Measurements from ENCODE around the gene ARHGAP10. TPM values are rescaled to one million over a fixed set of nuclear protein-coding genes. Genes with fewer than 3 reads are reported as not detected.

ARHGAP10 gene
- total RNA-seq, 2 experiments from 2014 or later: 0.11 TPM; not detected in 1

DNA sequence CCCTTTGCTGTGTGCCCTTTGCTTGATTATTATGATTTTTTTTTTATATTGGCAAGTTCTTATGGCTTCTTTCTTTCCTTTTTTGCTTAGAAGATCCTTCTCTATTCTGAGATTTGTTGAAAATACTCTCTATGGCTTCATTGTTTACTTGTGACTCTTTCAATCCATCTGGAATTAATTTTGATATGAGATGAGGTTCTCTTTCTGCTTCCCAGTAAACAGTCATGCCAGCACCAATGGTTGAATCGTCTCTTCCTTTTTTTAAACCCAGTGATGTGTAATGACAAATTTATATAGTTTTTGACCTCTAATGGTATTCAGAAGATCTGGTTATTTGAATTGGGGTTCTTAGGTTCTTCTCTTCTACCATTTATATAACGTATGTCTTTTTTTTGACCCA lies 121.8 kb downstream of the ARHGAP10 start:
- BruUV-seq (replicated peaks): no TSS peak
- no peak overlapping the region for H3K4me3 ChIP-seq (ENCODE audit: low read depth, low read length, poor library complexity, severe bottlenecking)
- CTCF ChIA-PET (ENCODE audit: unreplicated experiment): no interaction called here
- H4K20me1 ChIP-seq (ENCODE audit: insufficient read depth, low read length): no peaks in the 10 kb centered on the region
- H3K9me3 ChIP-seq (ENCODE audit: low read length): no peaks in the 10 kb centered on the region
- TF ChIP-seq, protein P1, sequence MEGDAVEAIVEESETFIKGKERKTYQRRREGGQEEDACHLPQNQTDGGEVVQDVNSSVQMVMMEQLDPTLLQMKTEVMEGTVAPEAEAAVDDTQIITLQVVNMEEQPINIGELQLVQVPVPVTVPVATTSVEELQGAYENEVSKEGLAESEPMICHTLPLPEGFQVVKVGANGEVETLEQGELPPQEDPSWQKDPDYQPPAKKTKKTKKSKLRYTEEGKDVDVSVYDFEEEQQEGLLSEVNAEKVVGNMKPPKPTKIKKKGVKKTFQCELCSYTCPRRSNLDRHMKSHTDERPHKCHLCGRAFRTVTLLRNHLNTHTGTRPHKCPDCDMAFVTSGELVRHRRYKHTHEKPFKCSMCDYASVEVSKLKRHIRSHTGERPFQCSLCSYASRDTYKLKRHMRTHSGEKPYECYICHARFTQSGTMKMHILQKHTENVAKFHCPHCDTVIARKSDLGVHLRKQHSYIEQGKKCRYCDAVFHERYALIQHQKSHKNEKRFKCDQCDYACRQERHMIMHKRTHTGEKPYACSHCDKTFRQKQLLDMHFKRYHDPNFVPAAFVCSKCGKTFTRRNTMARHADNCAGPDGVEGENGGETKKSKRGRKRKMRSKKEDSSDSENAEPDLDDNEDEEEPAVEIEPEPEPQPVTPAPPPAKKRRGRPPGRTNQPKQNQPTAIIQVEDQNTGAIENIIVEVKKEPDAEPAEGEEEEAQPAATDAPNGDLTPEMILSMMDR (conservative IDR thresholded peaks at IDR 0.05; ENCODE audit: low read length): no peak
- TF ChIP-seq EZH2phosphoT487 (IDR thresholded peaks at IDR 0.05; ENCODE audit: borderline replicate concordance, low read depth, low read length): no peak
- no peak overlapping the region for H3K4me2 ChIP-seq (ENCODE audit: low read length)
- H3K36me3 ChIP-seq (ENCODE audit: insufficient read depth, low read length): no peaks in the 10 kb centered on the region
- DNase-seq (ENCODE audit: low spot score): no peak
- no peaks in the 10 kb centered on the region for H3K79me2 ChIP-seq (ENCODE audit: insufficient read depth, low read depth, low read length)
- H3K4me1 ChIP-seq (ENCODE audit: insufficient read depth, low read length, poor library complexity, severe bottlenecking): no peaks in the 10 kb centered on the region
- H3K9me2 ChIP-seq (ENCODE audit: insufficient read depth, low read length): no peaks in the 10 kb centered on the region
- intact Hi-C loops (cut with micrococcal nuclease; ENCODE audit: unreplicated experiment): no loop called here
- H3K27ac ChIP-seq (ENCODE audit: low read depth, low read length, poor library complexity, severe bottlenecking): no peak overlapping the region
- POLR2A ChIA-PET: no interaction called here
- no peak overlapping the region for H2AFZ ChIP-seq (ENCODE audit: low read length)

DNA sequence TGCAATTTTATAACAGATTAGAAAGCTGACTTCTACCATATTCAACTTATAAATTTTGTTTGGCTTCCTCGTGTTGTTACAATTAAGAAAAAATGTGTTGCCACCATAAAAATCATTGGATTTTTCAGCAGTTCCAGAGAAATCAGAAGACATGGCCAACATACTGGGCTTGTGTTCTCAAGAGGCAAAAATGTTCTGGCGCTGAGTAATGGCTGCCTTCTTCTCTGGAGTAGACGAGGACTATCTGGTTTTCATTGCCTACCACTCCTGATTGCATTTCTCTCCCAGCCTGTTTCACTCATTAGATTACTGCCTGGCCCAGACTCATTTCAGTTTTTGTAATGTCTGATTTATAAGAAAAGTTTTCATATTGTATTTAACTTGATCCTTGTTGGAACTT lies 122.3 kb downstream of the ARHGAP10 start:
- TF ChIP-seq, protein P1 (conservative IDR thresholded peaks at IDR 0.05; ENCODE audit: low read length): no peak
- TF ChIP-seq EZH2phosphoT487 (IDR thresholded peaks at IDR 0.05; ENCODE audit: borderline replicate concordance, low read depth, low read length): no peak
- Histone ChIP-seq H2AFZ (ENCODE audit: low read length) (no peak overlapping the region), H3K4me1 (ENCODE audit: insufficient read depth, low read length, poor library complexity, severe bottlenecking) (no peaks in the 10 kb centered on the region), H3K9me3 (ENCODE audit: low read length) (no peaks in the 10 kb centered on the region), H3K79me2 (ENCODE audit: insufficient read depth, low read depth, low read length) (no peaks in the 10 kb centered on the region), H4K20me1 (ENCODE audit: insufficient read depth, low read length) (no peaks in the 10 kb centered on the region), H3K36me3 (ENCODE audit: insufficient read depth, low read length) (no peaks in the 10 kb centered on the region), H3K4me2 (ENCODE audit: low read length) (no peak overlapping the region), H3K9me2 (ENCODE audit: insufficient read depth, low read length) (no peaks in the 10 kb centered on the region), H3K4me3 (ENCODE audit: low read depth, low read length, poor library complexity, severe bottlenecking) (no peak overlapping the region), H3K27ac (ENCODE audit: low read depth, low read length, poor library complexity, severe bottlenecking) (no peak overlapping the region)
- CTCF ChIA-PET (ENCODE audit: unreplicated experiment): no interaction called here
- POLR2A ChIA-PET: no interaction called here
- intact Hi-C loops (cut with micrococcal nuclease; ENCODE audit: unreplicated experiment): no loop called here
- BruUV-seq (replicated peaks): no TSS peak
- DNase-seq (ENCODE audit: low spot score): no peak

DNA sequence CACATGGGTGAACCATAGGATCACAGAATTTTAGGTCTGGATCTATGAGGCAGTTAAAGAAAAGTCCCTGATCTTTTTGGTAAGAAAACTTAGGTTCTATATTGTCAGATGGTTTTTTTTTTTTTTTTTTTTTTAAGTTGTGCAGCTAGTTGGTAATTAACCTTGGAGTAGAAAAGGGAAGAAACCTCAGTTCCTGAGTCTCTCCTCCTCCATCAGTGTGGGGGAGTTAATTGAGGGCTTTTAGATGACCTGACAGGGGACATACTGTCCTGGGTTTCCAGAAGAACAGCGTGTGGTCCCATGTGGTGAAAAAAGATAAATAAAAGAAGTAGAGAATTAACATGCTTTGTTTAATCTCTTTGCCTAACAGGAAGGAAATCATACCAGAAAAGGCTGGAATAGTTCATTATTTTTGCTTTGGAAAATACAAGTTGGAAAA lies 123.7 kb downstream of the ARHGAP10 start:
- Histone ChIP-seq H3K79me2 (ENCODE audit: insufficient read depth, low read depth, low read length) (no peaks in the 10 kb centered on the region), H3K27ac (ENCODE audit: low read depth, low read length, poor library complexity, severe bottlenecking) (no peak overlapping the region), H3K4me1 (ENCODE audit: insufficient read depth, low read length, poor library complexity, severe bottlenecking) (no peaks in the 10 kb centered on the region), H3K36me3 (ENCODE audit: insufficient read depth, low read length) (no peaks in the 10 kb centered on the region), H2AFZ (ENCODE audit: low read length) (no peak overlapping the region), H3K4me3 (ENCODE audit: low read depth, low read length, poor library complexity, severe bottlenecking) (no peak overlapping the region), H3K9me2 (ENCODE audit: insufficient read depth, low read length) (no peaks in the 10 kb centered on the region), H3K4me2 (ENCODE audit: low read length) (no peak overlapping the region), H4K20me1 (ENCODE audit: insufficient read depth, low read length) (no peaks in the 10 kb centered on the region), H3K9me3 (ENCODE audit: low read length) (no peaks in the 10 kb centered on the region)
- intact Hi-C loops (cut with micrococcal nuclease; ENCODE audit: unreplicated experiment): no loop called here
- CTCF ChIA-PET (ENCODE audit: unreplicated experiment): no interaction called here
- POLR2A ChIA-PET: no interaction called here
- TF ChIP-seq, protein P1 (conservative IDR thresholded peaks at IDR 0.05; ENCODE audit: low read length): no peak
- no peak for TF ChIP-seq EZH2phosphoT487 (IDR thresholded peaks at IDR 0.05; ENCODE audit: borderline replicate concordance, low read depth, low read length)
- no peak for DNase-seq (ENCODE audit: low spot score)
- BruUV-seq (replicated peaks): no TSS peak
